Ovary (tissue), 3 donors: ENCODE measurements around the gene ARHGEF28.

ENCODE experiments used
- POLR2A ChIP-seq: fragments of 450-650 bp; IDR thresholded peaks from one replicate; pipeline ENCODE4 v1.6.1; 2017; ENCODE audit warnings: antibody characterized with exemption, mild to moderate bottlenecking, moderate library complexity
- TF ChIP-seq, protein P1 (sequence below), 3 donors: fragments of 450-650 bp in 2 of 3; fragments of 200-600 bp in 1 of 3; IDR thresholded peaks; one replicate each; pipeline versions ENCODE4 v1.5.1 to v1.8.0; 2016 to 2022; ENCODE audit warnings: antibody characterized with exemption in 3 of 3, mild to moderate bottlenecking in 1 of 3
- donor health status: DM: no; HTN: no; CAD: no.

DNA sequence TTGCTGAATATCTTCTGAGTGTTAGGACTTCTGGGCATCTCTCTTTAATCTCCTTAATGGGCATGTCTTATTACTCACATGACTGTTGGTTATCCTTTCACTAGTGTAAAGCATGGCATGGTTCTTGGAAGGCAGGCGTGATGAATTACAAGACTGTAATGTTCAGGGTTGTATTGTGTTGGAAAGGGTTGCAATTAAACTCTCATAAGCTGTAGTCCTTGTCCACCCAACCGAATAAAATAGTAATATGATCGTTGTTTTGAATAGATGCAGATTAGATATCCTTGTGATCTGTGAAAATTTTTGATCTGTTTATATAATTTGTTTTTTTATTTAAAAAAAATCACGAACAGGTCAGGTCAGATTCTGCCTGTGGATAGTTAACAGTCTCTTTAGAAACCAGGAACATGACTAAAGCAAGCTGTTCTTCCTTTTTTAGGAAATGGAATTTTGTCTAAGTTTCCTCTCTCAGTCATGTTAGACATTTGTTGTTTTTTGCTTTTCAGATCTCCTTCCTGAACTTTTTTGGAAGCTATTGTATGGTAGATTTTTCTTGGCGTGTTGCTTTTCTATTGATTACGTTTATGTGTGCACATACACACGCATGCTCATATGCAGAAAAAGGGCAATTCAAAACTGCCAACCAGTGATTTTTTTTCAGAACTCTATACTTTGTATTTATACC lies 121.8 kb downstream of the ARHGEF28 start:
- TF ChIP-seq, protein P1, sequence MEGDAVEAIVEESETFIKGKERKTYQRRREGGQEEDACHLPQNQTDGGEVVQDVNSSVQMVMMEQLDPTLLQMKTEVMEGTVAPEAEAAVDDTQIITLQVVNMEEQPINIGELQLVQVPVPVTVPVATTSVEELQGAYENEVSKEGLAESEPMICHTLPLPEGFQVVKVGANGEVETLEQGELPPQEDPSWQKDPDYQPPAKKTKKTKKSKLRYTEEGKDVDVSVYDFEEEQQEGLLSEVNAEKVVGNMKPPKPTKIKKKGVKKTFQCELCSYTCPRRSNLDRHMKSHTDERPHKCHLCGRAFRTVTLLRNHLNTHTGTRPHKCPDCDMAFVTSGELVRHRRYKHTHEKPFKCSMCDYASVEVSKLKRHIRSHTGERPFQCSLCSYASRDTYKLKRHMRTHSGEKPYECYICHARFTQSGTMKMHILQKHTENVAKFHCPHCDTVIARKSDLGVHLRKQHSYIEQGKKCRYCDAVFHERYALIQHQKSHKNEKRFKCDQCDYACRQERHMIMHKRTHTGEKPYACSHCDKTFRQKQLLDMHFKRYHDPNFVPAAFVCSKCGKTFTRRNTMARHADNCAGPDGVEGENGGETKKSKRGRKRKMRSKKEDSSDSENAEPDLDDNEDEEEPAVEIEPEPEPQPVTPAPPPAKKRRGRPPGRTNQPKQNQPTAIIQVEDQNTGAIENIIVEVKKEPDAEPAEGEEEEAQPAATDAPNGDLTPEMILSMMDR (IDR thresholded peaks at IDR 0.05), result no peak
- TF ChIP-seq POLR2A, result no peak
